Measurements from ENCODE around the gene LRRC61. TPM values are rescaled to one million over a fixed set of nuclear protein-coding genes. Genes with fewer than 3 reads are reported as not detected.

Gene LRRC61
- total and polyA plus RNA-seq, 3 donors from 2014 or later: 16.7 to 35.4 (median 18.4) TPM

DNA sequence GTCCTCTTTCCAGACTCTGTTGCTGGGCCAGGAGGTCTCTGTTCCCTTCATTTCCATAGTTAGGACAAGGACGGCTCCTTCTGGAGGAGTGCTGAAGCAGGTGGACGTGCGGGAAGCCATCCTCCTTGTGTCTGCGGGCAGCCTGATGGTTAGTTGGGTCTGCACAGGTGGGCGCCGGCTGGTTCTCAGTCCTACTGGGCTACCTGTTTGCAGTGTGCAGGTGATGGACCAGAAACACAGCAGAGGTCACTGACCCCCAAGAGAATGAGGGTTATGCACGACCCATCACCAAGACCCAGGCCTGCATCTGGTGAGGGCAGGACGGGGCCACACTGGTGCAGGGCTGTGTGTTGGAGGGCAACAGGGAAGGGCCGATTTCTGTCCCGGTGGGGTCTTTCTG is 10.5 kb downstream of the LRRC61 start:
- 87 to 94% methylated on average over 5 to 10 of the region's 10 CpGs for WGBS, 2 donors
- Histone ChIP-seq H3K27ac (no peak overlapping the region), H3K9me3 (no peaks in the 10 kb centered on the region), H3K36me3 (ENCODE audit: low read depth, missing control alignments) (no peaks in the 10 kb centered on the region), H3K4me3 (no peak overlapping the region), H3K4me1 (peaks cover 4% of the 10 kb centered on the region), H3K27me3 (no peaks in the 10 kb centered on the region)
- DNase-seq: no peak
- TF ChIP-seq, protein P1, sequence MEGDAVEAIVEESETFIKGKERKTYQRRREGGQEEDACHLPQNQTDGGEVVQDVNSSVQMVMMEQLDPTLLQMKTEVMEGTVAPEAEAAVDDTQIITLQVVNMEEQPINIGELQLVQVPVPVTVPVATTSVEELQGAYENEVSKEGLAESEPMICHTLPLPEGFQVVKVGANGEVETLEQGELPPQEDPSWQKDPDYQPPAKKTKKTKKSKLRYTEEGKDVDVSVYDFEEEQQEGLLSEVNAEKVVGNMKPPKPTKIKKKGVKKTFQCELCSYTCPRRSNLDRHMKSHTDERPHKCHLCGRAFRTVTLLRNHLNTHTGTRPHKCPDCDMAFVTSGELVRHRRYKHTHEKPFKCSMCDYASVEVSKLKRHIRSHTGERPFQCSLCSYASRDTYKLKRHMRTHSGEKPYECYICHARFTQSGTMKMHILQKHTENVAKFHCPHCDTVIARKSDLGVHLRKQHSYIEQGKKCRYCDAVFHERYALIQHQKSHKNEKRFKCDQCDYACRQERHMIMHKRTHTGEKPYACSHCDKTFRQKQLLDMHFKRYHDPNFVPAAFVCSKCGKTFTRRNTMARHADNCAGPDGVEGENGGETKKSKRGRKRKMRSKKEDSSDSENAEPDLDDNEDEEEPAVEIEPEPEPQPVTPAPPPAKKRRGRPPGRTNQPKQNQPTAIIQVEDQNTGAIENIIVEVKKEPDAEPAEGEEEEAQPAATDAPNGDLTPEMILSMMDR (IDR thresholded peaks at IDR 0.05): no peak
- TF ChIP-seq POLR2A (IDR thresholded peaks at IDR 0.05): no peak
- intact Hi-C loops (cut with DNase I; ENCODE audit: low total_unique reads): no loop called here

DNA sequence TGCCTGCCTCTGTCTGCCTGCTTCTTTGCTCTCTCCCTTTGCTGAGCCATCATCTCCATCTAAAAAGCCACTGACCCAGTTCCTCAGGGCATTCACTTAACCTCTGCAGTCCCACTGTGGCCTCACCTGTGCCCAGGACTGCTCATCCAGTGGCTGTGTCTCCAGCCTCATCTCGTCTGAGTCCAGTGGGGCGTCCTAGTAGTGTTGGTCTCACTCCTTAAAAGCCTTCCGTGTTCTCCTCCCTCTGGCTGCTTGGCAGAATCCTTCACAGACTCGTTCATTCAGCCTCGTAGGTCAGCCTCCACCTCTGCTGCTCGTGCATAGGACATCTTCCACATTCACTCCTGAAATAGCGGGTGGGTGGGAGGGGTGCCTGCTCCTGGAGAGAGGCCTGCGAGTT is 11.0 kb downstream of the LRRC61 start:
- 90 to 94% methylated on average over 5 to 8 of the region's 8 CpGs for WGBS, 2 donors
- no peaks in the 10 kb centered on the region for H3K36me3 ChIP-seq (ENCODE audit: low read depth, missing control alignments)
- no peaks in the 10 kb centered on the region for H3K9me3 ChIP-seq
- DNase-seq: no peak
- no peak overlapping the region for H3K27ac ChIP-seq
- H3K4me3 ChIP-seq: no peak overlapping the region
- peaks cover 4% of the 10 kb centered on the region for H3K4me1 ChIP-seq
- TF ChIP-seq POLR2A (IDR thresholded peaks at IDR 0.05): no peak
- TF ChIP-seq, protein P1 (IDR thresholded peaks at IDR 0.05): no peak
- H3K27me3 ChIP-seq: no peaks in the 10 kb centered on the region
- intact Hi-C loops (cut with DNase I; ENCODE audit: low total_unique reads): no loop called here

DNA sequence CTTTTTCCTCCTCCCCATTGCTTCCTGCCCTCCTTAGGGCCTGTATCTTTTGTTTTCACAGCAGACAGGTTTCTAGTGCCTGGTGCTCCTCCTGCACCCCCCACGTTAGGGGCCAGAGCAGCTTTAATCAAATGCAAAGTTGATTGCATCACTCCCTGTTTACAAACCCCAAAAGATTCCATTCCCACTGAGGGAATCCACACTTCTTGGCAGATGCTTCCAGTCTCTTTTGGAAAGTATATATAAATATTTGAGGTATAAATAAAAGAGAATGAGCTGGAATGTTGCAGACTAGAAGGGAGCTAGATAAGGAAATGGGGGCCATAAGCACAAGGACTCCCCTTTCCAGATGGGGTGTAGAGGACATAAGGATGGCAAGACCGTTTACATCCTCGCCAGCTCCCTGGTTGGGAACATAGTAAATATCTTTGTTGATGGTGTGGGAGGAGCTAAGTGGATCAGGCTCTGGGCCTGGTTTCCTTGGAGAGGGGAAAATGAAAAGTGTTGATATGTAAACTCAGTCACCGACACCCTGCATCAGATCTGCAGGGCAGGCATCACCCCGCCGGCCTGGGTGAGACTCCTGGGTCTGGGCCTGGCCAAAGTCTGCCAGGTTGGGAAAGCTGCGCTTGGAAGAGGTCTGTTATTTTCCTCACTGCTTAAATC is 12.1 kb downstream of the LRRC61 start:
- intact Hi-C loops (cut with DNase I; ENCODE audit: low total_unique reads): no loop called here
- Histone ChIP-seq H3K27me3 (no peaks in the 10 kb centered on the region), H3K9me3 (no peaks in the 10 kb centered on the region), H3K36me3 (ENCODE audit: low read depth, missing control alignments) (no peaks in the 10 kb centered on the region), H3K4me3 (no peak overlapping the region), H3K4me1 (peaks cover 12% of the 10 kb centered on the region), H3K27ac (no peak overlapping the region)
- WGBS, 2 donors: 63 to 68% methylated on average over 7 of the region's 7 CpGs
- DNase-seq: no peak
- TF ChIP-seq, protein P1 (IDR thresholded peaks at IDR 0.05): no peak
- no peak for TF ChIP-seq POLR2A (IDR thresholded peaks at IDR 0.05)

DNA sequence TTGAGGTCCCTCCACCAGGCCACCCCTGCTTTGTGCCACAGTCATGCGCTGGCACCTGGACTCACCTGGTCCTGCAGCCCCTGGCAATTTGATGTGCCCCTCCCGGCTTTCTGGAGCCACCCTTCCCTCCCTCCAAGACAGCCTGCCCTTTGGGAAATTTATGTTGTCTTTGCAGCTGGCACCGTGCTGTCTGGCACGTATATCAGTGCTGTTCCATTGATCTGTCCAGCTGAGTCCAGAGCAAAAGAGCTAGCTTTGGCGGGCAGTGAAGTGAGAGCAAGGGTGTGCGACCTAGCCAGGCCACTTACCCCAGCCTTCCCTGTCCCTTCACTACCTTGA is 12.6 kb downstream of the LRRC61 start:
- no peak overlapping the region for H3K27ac ChIP-seq
- no peak overlapping the region for H3K4me3 ChIP-seq
- intact Hi-C loops (cut with DNase I; ENCODE audit: low total_unique reads): no loop called here
- H3K36me3 ChIP-seq (ENCODE audit: low read depth, missing control alignments): no peaks in the 10 kb centered on the region
- no peaks in the 10 kb centered on the region for H3K9me3 ChIP-seq
- H3K4me1 ChIP-seq: peaks cover 17% of the 10 kb centered on the region
- no peak for TF ChIP-seq POLR2A (IDR thresholded peaks at IDR 0.05)
- TF ChIP-seq, protein P1 (IDR thresholded peaks at IDR 0.05): no peak
- no peak for DNase-seq
- WGBS, 2 donors: 76 to 77% methylated on average over 5 to 6 of the region's 6 CpGs
- H3K27me3 ChIP-seq: no peaks in the 10 kb centered on the region

DNA sequence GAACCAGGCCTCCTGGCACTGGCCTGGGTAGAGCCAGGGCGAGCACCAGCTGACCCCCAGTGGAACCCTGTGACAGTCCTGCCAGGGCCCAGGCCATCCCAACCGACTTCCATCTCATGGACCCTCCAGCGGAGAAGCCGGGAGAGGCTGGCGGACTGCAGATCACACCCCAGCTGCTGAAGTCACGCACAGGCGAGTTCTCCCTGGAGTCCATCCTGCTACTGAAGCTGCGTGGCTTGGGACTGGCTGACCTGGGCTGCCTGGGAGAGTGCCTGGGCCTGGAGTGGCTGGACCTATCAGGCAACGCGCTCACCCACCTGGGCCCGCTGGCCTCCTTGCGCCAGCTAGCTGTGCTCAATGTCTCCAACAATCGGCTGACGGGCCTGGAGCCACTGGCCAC is 13.6 kb downstream of the LRRC61 start:
- H3K27ac ChIP-seq: no peak overlapping the region
- no peak for DNase-seq
- H3K36me3 ChIP-seq (ENCODE audit: low read depth, missing control alignments): no peaks in the 10 kb centered on the region
- 80 to 95% methylated on average over 2 to 14 of the region's 14 CpGs for WGBS, 2 donors
- TF ChIP-seq, protein P1 (IDR thresholded peaks at IDR 0.05): no peak
- TF ChIP-seq POLR2A (IDR thresholded peaks at IDR 0.05): no peak
- no peak overlapping the region for H3K4me3 ChIP-seq
- peaks cover 26% of the 10 kb centered on the region for H3K4me1 ChIP-seq
- intact Hi-C loops (cut with DNase I; ENCODE audit: low total_unique reads): no loop called here
- H3K9me3 ChIP-seq: no peaks in the 10 kb centered on the region
- no peaks in the 10 kb centered on the region for H3K27me3 ChIP-seq
